NCI-H345 treated with DMSO at 0.1 percent for 48 hours (cell line): Measurements from ENCODE around the gene ANKDD1A.

Experiments used
- DNase-seq: peaks from one replicate; lab custom pipeline; 2025; ENCODE audit not compliant: unreplicated experiment; lab: John Stamatoyannopoulos, UW

Gene ANKDD1A

GRCh38 chr15:64960153-64960552 is 48.5 kb downstream of the ANKDD1A start:
- no peak for DNase-seq

- no peak for DNase-seq
Observed at GRCh38 chr15:64961013-64961412, 49.3 kb downstream of the ANKDD1A start.

- no peak for DNase-seq
Observed at GRCh38 chr15:64969401-64969800, 57.7 kb downstream of the ANKDD1A start.

- no peak for DNase-seq
Observed at GRCh38 chr15:64970698-64971097, 59.0 kb downstream of the ANKDD1A start.

- DNase-seq = no peak
Observed at GRCh38 chr15:64975390-64975789, 63.7 kb downstream of the ANKDD1A start.

- DNase-seq = no peak
Observed at GRCh38 chr15:64979252-64979710, 67.6 kb downstream of the ANKDD1A start.

- DNase-seq = no peak
Observed at GRCh38 chr15:64981812-64982431, 70.2 kb downstream of the ANKDD1A start.

GRCh38 chr15:64982472-64982871 is 70.8 kb downstream of the ANKDD1A start:
- no peak for DNase-seq

GRCh38 chr15:64985366-64986033 is 73.8 kb downstream of the ANKDD1A start:
- DNase-seq = no peak

GRCh38 chr15:64987136-64987535 is 75.4 kb downstream of the ANKDD1A start:
- DNase-seq = no peak

- DNase-seq = peak; percentile 58
Observed at GRCh38 chr15:64989416-64990167, 77.9 kb downstream of the ANKDD1A start, which contains the start of gene SPG21. TSS of gene SPG21 (minus strand) at chr15:64989914. CDS start at chr15:64983569, 6,345 bp downstream.

- DNase-seq = no peak
Observed at GRCh38 chr15:64990168-64990470, 78.4 kb downstream of the ANKDD1A start.

GRCh38 chr15:64991536-64992135 is 79.9 kb downstream of the ANKDD1A start:
- DNase-seq = no peak

GRCh38 chr15:64993290-64993689 is 81.6 kb downstream of the ANKDD1A start:
- no peak for DNase-seq

- DNase-seq = no peak
Observed at GRCh38 chr15:64997066-64997465, 85.4 kb downstream of the ANKDD1A start.

- no peak for DNase-seq
Observed at GRCh38 chr15:64997745-64998375, 86.2 kb downstream of the ANKDD1A start.

- DNase-seq = no peak
Observed at GRCh38 chr15:65004993-65005392, 93.3 kb downstream of the ANKDD1A start.

GRCh38 chr15:65006876-65007275 is 95.2 kb downstream of the ANKDD1A start:
- DNase-seq = no peak
